Lower leg skin (tissue), 4 donors: ENCODE measurements around the gene KRTAP4-1. TPM values are rescaled to one million over a fixed set of nuclear protein-coding genes. Genes with fewer than 3 reads are reported as not detected.

Experiments used
- DNase-seq, 2 donors: peaks; one replicate each; pipeline ENCODE4 v3.0.0-alpha.2; 2019; ENCODE audit warnings: low spot score in 2 of 2
- H3K4me3 ChIP-seq: fragments of 200-600 bp; sonication (generic); 2 replicates; pipeline ENCODE4 v1.5.1; 2017; ENCODE audit warnings: mild to moderate bottlenecking, low read depth; ENCODE audit not compliant: poor library complexity, severe bottlenecking
- CTCF ChIP-seq, 3 donors: fragments of 450-650 bp; IDR thresholded peaks; one replicate each; pipeline ENCODE4 v1.5.1; 2016; ENCODE audit warnings: antibody characterized with exemption in 3 of 3, mild to moderate bottlenecking in 3 of 3, moderate library complexity in 2 of 3
- POLR2A ChIP-seq, 2 donors: fragments of 450-650 bp; IDR thresholded peaks; one replicate each; pipeline ENCODE4 v1.6.1; 2016 to 2017; ENCODE audit warnings: antibody characterized with exemption in 2 of 2, mild to moderate bottlenecking in 1 of 2, moderate library complexity in 1 of 2
- WGBS, 2 donors: methylation state at CpG; one replicate each; pipeline ENCODE4 v1.1.5; 2018; 5-methylcytosine and 5-hydroxymethylcytosine counted together
- intact Hi-C: fragments of 100-400 bp; cut with DNase I; formaldehyde crosslinking; loops from one replicate; pipeline ENCODE4 v1.15.0; 2023; ENCODE audit warnings: low total_unique reads
- total RNA-seq, 4 donors: library from RNA; depleted of rRNA; stranded (reverse); fragments of >200 nt; gene quantifications; one replicate each; pipeline ENCODE4 v1.1.0, GENCODE V29; 2016

KRTAP4-1 gene
- total RNA-seq, 4 donors from 2014 or later = 2.1 to 66.2 TPM; not detected in 2

GRCh38 chr17:41215681-41216080 is 31.0 kb upstream of the KRTAP4-1 start:
- H3K4me3 ChIP-seq = no peak overlapping the region
- intact Hi-C loops = no loop called here
- 69 to 84% methylated on average over 1 of the region's 1 CpG for WGBS, 2 donors
- no peak for DNase-seq
- no peak for TF ChIP-seq POLR2A (IDR thresholded peaks at IDR 0.05)
- no peak for TF ChIP-seq CTCF (IDR thresholded peaks at IDR 0.05)

DNA sequence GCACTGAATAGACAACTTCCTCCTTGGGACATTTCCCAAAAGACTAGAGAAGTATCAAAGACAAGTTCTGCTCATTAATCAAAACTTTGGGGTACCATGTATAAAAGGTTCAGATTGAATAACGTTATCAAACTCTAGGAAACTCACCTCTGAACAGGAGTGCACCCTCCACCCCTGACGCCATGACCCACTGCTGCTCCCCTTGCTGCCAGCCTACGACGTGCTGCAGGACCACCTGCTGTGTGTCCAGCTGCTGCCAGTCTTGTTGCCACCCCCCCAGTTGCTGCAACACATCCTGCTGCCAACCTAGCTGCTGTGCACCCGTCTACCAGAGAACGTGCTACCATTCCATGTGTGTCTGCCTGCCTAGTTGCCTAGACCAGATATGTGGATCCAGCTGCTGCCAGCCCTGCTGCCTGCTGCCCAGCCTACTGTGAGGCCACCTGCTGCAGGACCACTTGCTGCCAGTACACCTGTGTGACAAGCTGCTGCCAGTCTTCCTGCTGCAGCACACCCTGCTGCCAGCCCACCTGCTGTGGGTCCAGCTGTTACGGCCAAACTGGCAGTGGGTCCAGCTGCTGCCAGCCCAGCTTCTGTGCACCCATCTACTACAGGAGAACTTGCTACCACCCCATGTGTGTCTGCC is 27.9 kb upstream of the KRTAP4-1 start:
- no peak for TF ChIP-seq CTCF (IDR thresholded peaks at IDR 0.05)
- TF ChIP-seq POLR2A (IDR thresholded peaks at IDR 0.05) = no peak
- DNase-seq = no peak
- 77 to 84% methylated on average over 7 of the region's 7 CpGs for WGBS, 2 donors
- intact Hi-C loops = no loop called here
- H3K4me3 ChIP-seq = no peak overlapping the region

GRCh38 chr17:41211845-41212466 is 27.2 kb upstream of the KRTAP4-1 start:
- intact Hi-C loops = no loop called here
- 39 to 44% methylated on average over 1 of the region's 1 CpG for WGBS, 2 donors
- TF ChIP-seq POLR2A (IDR thresholded peaks at IDR 0.05) = no peak
- TF ChIP-seq CTCF (IDR thresholded peaks at IDR 0.05) = no peak
- no peak for DNase-seq
- no peak overlapping the region for H3K4me3 ChIP-seq

GRCh38 chr17:41199421-41200078 is 14.8 kb upstream of the KRTAP4-1 start:
- DNase-seq = no peak

GRCh38 chr17:41196068-41196467 is 11.4 kb upstream of the KRTAP4-1 start:
- intact Hi-C loops = no loop called here
- 45 to 49% methylated on average over 1 of the region's 1 CpG for WGBS, 2 donors

More at GRCh38 chr17:41199421-41200078, 14.8 kb upstream of the KRTAP4-1 start:
- 59 to 69% methylated on average over 4 to 5 of the region's 5 CpGs for WGBS, 2 donors
- intact Hi-C loops = no loop called here
- TF ChIP-seq CTCF (IDR thresholded peaks at IDR 0.05) = no peak
- no peak for TF ChIP-seq POLR2A (IDR thresholded peaks at IDR 0.05)
- H3K4me3 ChIP-seq = no peak overlapping the region

More at GRCh38 chr17:41196068-41196467, 11.4 kb upstream of the KRTAP4-1 start:
- no peak overlapping the region for H3K4me3 ChIP-seq
- TF ChIP-seq POLR2A (IDR thresholded peaks at IDR 0.05) = no peak
- no peak for TF ChIP-seq CTCF (IDR thresholded peaks at IDR 0.05)
- no peak for DNase-seq
